KMS-11 (cell line): Measurements from ENCODE around the gene SLC22A25.
"Not testable (repeated sequence)": the region's sequence is repeated elsewhere in the genome, so short reads cannot be mapped to it uniquely, and the experiment has no call there.

Experiments
- H2AFZ ChIP-seq: fragments of 200-600 bp; sonication (generic); 2 replicates; pipeline ENCODE4 v1.6.1; 2016; ENCODE audit warnings: antibody characterized with exemption, mixed run types, low read depth
- H3K27ac ChIP-seq: fragments of 200-600 bp; sonication (generic); 2 replicates; pipeline ENCODE4 v1.6.1; 2016; ENCODE audit warnings: mild to moderate bottlenecking, mixed run types
- H3K27me3 ChIP-seq: fragments of 200-600 bp; sonication (generic); 2 replicates; pipeline ENCODE4 v1.6.1; 2017; ENCODE audit warnings: mild to moderate bottlenecking, low read depth, mixed run types, moderate library complexity; ENCODE audit not compliant: insufficient read depth
- H3K36me3 ChIP-seq: fragments of 200-600 bp; sonication (generic); 2 replicates; pipeline ENCODE4 v1.6.1; 2017; ENCODE audit warnings: mild to moderate bottlenecking, mixed run types; ENCODE audit not compliant: insufficient read depth
- H3K4me1 ChIP-seq: fragments of 200-600 bp; sonication (generic); 2 replicates; pipeline ENCODE4 v1.6.1; 2016; ENCODE audit warnings: mild to moderate bottlenecking, low read depth, mixed run types; ENCODE audit not compliant: poor library complexity, severe bottlenecking
- H3K4me2 ChIP-seq: fragments of 200-600 bp; sonication (generic); 2 replicates; pipeline ENCODE4 v1.7.0; 2016; ENCODE audit warnings: mild to moderate bottlenecking, mixed run types
- H3K4me3 ChIP-seq: fragments of 200-600 bp; sonication (generic); IDR thresholded peaks from 2 replicates; pipeline ENCODE4 v1.6.1; 2017; ENCODE audit warnings: low read depth, low read length, mixed read lengths; ENCODE audit not compliant: insufficient read depth
- H3K79me2 ChIP-seq: fragments of 200-600 bp; sonication (generic); 2 replicates; pipeline ENCODE4 v1.6.1; 2016; ENCODE audit warnings: low read depth, mixed run types; ENCODE audit not compliant: insufficient read depth
- H3K9ac ChIP-seq: fragments of 200-600 bp; sonication (generic); 2 replicates; pipeline ENCODE4 v1.6.1; 2016; ENCODE audit warnings: mild to moderate bottlenecking, mixed run types
- H4K20me1 ChIP-seq: fragments of 200-600 bp; sonication (generic); 2 replicates; pipeline ENCODE4 v1.6.1; 2016; ENCODE audit warnings: mild to moderate bottlenecking, mixed run types; ENCODE audit not compliant: insufficient read depth
- CTCF ChIP-seq: fragments of 200-600 bp; sonication (generic); conservative IDR thresholded peaks from 2 replicates; pipeline ENCODE4 v1.6.1; 2017; ENCODE audit warnings: low read depth, mild to moderate bottlenecking, antibody characterized with exemption, low read length, moderate library complexity, mixed read lengths

Gene SLC22A25

GRCh38 chr11:63240098-63240497 is 3.3 kb downstream of the SLC22A25 start:
- H3K4me2 ChIP-seq, result no peak overlapping the region
- H3K27ac ChIP-seq, result no peak overlapping the region
- TF ChIP-seq CTCF, result no peak
- H3K36me3 ChIP-seq, result no peaks in the 10 kb centered on the region
- no peak overlapping the region for H3K9ac ChIP-seq
- no peak overlapping the region for H3K4me3 ChIP-seq
- H3K4me1 ChIP-seq, result peaks cover 4% of the 10 kb centered on the region
- no peaks in the 10 kb centered on the region for H3K27me3 ChIP-seq
- H4K20me1 ChIP-seq, result no peaks in the 10 kb centered on the region
- H3K79me2 ChIP-seq, result no peaks in the 10 kb centered on the region
- no peak overlapping the region for H2AFZ ChIP-seq

DNA sequence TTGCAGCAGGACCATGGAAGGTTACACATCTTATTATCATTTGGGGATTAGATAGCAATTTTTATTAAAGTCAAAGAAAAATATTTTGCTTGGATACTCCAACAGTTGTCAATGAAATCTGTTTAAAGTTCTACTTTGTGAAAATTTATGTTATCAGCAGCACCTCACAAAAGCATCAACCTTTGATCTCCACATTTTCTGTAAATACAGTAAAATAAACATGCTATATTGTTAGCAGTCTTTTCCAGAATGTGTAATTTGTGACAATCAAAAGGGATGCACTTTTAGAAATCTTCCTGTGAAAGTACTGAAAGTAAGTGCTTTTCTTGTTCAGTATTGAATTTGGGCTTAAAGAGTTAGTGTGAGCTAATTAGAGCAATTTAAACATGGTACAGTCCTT is 4.1 kb downstream of the SLC22A25 start:
- H3K36me3 ChIP-seq, result no peaks in the 10 kb centered on the region
- no peak for TF ChIP-seq CTCF
- no peaks in the 10 kb centered on the region for H4K20me1 ChIP-seq
- H2AFZ ChIP-seq, result no peak overlapping the region
- peaks cover 4% of the 10 kb centered on the region for H3K4me1 ChIP-seq
- no peak overlapping the region for H3K9ac ChIP-seq
- no peak overlapping the region for H3K27ac ChIP-seq
- H3K27me3 ChIP-seq, result no peaks in the 10 kb centered on the region
- H3K4me3 ChIP-seq, result no peak overlapping the region
- H3K4me2 ChIP-seq, result no peak overlapping the region
- no peaks in the 10 kb centered on the region for H3K79me2 ChIP-seq

- Histone ChIP-seq H3K4me3 (no peak overlapping the region), H3K27ac (no peak overlapping the region), H3K79me2 (no peaks in the 10 kb centered on the region), H4K20me1 (no peaks in the 10 kb centered on the region), H3K4me2 (no peak overlapping the region), H3K4me1 (peaks cover 4% of the 10 kb centered on the region), H3K9ac (no peak overlapping the region), H3K36me3 (no peaks in the 10 kb centered on the region), H3K27me3 (no peaks in the 10 kb centered on the region), H2AFZ (no peak overlapping the region)
- no peak for TF ChIP-seq CTCF
These were observed 6.0 kb downstream of the SLC22A25 start for GRCh38 chr11:63237413-63237812.

DNA sequence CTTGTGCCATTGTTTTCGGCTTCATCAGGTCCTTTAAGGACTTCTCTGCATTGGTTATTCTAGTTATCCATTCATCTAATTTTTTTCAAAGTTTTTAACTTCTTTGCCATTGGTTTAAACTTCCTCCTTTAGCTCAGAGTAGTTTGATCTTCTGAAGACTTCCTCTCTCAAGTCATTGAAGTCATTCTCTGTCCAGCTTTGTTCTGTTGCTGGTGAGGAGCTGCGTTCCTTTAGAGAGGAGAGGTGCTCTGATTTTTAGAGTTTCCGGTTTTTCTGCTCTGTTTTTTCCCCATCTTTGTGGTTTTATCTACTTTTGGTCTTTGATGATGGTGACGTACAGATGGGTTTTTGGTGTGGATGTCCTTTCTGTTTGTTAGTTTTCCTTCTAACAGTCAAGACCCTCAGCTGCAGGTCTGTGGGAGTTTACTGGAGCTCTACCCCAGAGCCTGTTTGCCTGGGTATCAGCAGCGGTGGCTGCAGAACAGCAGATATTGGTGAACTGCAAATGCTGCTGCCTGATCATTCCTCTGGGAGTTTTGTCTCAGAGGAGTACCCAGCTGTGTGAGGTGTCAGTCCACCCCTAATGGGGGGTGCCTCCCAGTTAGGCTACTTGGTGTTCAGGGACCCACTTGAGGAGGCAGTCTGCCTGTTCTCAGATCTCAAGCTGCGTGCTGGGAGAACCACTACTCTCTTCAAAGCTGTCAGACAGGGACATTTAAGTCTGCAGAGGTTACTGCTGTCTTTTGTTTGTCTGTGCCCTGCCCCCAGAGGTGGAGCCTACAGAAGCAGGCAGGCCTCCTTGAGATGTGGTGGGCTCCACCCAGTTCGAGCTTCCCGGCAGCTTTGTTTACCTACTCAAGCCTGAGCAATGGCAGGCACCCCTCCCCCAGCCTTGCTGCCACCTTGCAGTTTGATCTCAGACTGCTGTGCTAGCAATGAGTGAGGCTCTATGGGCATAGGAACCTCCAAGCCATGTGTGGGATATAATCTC is 7.6 kb downstream of the SLC22A25 start:
- H3K4me3 ChIP-seq, H3K36me3 ChIP-seq: not testable (repeated sequence)

GRCh38 chr11:63229815-63230214 is 13.6 kb downstream of the SLC22A25 start:
- Histone ChIP-seq H4K20me1 (no peaks in the 10 kb centered on the region), H3K4me3 (no peak overlapping the region), H3K79me2 (no peaks in the 10 kb centered on the region), H3K4me2 (no peak overlapping the region), H3K4me1 (no peaks in the 10 kb centered on the region), H3K27ac (no peak overlapping the region), H3K27me3 (no peaks in the 10 kb centered on the region), H2AFZ (no peak overlapping the region), H3K36me3 (no peaks in the 10 kb centered on the region), H3K9ac (no peak overlapping the region)
- no peak for TF ChIP-seq CTCF

More for the DNA sequence above, 7.6 kb downstream of the SLC22A25 start:
- H3K4me2 ChIP-seq, H3K27me3 ChIP-seq, H3K27ac ChIP-seq, H4K20me1 ChIP-seq, H3K9ac ChIP-seq, H2AFZ ChIP-seq, H3K4me1 ChIP-seq, H3K79me2 ChIP-seq: not testable (repeated sequence)
